MG63 (cell line): Measurements from ENCODE around the gene KCNG2. TPM values are rescaled to one million over a fixed set of nuclear protein-coding genes. Genes with fewer than 3 reads are reported as not detected.

Source experiments
- DNase-seq: peaks from one replicate; pipeline ENCODE4 v3.0.0-alpha.2; 2020
- H3K27me3 ChIP-seq: fragments of 250-450 bp; sonication (Bioruptor Pico); 2 replicates; pipeline ENCODE4 v1.5.1; 2020; ENCODE audit warnings: mild to moderate bottlenecking, moderate library complexity
- H3K36me3 ChIP-seq: fragments of 250-450 bp; sonication (Bioruptor Pico); 2 replicates; pipeline ENCODE4 v1.5.1; 2020; ENCODE audit warnings: mild to moderate bottlenecking, moderate library complexity
- H3K4me3 ChIP-seq: fragments of 250-450 bp; sonication (Bioruptor Pico); 2 replicates; pipeline ENCODE4 v1.5.1; 2020; ENCODE audit warnings: mild to moderate bottlenecking, moderate library complexity
- H3K9me3 ChIP-seq: fragments of 250-450 bp; sonication (Bioruptor Pico); 2 replicates; pipeline ENCODE4 v1.5.1; 2020; ENCODE audit warnings: mild to moderate bottlenecking, moderate library complexity
- total RNA-seq: library from RNA; depleted of rRNA; stranded (reverse); fragments of >200 nt; shearing (Covaris generic); gene quantifications from 2 replicates; pipeline ENCODE4 v1.2.3, GENCODE V29; 2014; ENCODE audit warnings: low replicate concordance

Gene KCNG2
- total RNA-seq, 1 experiment from 2014 or later, result not detected

DNA sequence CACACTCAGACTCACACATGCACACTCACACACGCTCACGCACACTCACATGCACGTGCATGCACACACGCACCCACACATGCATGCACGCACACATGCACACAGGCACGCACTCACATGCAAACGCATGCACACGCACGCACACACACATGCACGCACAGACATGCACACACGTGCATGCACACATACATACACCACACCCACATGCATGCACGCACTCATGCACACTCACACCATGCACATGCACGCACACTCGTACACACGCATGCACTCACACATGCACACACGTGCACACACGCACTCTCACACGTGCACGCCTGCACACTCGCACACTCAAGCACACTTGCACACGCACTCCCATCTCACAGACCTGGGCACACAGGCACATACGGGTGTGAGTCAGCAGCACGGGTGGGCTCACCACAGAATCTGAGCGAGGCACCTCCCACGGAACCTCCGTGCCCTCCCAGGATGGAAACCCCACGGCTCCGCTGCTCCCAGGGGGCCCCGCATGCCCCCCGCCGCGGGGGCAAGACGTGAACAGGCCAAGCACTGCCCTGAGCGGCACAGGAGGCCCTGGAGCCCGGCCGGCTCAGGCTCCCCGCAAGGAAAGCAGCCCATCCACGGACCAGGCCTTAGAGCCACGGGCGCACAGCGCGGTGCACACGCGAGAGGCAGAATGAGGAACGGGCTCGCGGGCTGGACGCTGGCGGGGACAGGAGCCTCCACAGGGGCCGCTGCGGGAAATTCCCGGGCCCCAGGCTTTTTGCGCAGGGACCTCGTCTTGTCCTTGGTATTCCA, 8.4 kb upstream of the KCNG2 start:
- Histone ChIP-seq H3K27me3 (peaks cover 15% of the 10 kb centered on the region), H3K9me3 (no peaks in the 10 kb centered on the region), H3K36me3 (no peaks in the 10 kb centered on the region), H3K4me3 (no peak overlapping the region)
- no peak for DNase-seq

- peaks cover 8% of the 10 kb centered on the region for H3K27me3 ChIP-seq
- H3K36me3 ChIP-seq, result no peaks in the 10 kb centered on the region
Measured at GRCh38 chr18:79789901-79790890, 7.5 kb upstream of the KCNG2 start.

DNA sequence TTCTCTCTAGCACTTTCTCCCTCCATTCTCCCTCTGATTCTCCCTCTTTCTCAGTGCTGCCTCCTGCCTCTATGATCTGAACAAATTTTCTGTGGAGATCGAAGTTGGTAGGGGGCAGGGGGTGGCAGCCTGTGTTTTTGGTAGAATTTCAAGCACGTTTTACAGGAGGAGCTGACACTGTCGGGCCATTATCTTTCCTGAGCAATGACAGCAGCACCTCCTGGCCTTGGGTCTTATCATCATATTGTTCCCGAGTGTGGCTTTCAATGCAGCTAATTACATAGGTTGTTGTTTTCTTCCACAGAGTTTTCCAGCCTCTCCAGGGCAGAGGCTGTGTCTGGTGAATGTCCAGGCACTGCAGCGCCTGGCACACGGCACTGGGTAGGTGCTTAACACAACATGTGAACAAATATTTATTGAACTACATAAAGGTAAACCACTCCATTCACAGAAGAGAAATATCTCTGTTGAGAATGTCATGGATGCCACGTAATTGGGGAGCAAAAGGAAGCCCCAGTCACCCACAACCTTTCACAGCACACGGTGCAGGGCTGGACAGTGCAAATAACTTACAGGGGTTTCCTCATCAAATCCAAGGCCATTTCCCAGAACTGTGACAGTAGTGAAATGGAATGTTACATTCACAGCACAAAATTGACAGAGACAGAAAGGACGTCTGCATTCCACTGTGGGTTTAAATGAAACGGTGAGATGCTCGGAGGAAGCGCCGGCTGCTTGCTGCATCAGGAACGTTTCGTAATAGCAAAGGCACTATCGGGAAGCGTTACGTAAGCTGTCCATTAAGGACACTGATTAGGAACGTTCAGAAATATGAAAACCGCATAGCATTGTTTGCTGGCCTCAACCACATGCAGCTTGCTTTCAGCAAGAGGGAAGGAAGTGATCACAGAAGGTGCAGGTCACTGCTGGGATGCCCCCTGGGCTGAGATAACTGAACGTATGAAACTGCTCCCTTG, 6.5 kb upstream of the KCNG2 start:
- DNase-seq, result peak; percentile 26
- Histone ChIP-seq H3K36me3 (no peaks in the 10 kb centered on the region), H3K4me3 (no peak overlapping the region), H3K27me3 (peaks cover 5% of the 10 kb centered on the region), H3K9me3 (no peaks in the 10 kb centered on the region)

More at GRCh38 chr18:79789901-79790890, 7.5 kb upstream of the KCNG2 start:
- no peak for DNase-seq
- Histone ChIP-seq H3K9me3 (no peaks in the 10 kb centered on the region), H3K4me3 (no peak overlapping the region)

DNA sequence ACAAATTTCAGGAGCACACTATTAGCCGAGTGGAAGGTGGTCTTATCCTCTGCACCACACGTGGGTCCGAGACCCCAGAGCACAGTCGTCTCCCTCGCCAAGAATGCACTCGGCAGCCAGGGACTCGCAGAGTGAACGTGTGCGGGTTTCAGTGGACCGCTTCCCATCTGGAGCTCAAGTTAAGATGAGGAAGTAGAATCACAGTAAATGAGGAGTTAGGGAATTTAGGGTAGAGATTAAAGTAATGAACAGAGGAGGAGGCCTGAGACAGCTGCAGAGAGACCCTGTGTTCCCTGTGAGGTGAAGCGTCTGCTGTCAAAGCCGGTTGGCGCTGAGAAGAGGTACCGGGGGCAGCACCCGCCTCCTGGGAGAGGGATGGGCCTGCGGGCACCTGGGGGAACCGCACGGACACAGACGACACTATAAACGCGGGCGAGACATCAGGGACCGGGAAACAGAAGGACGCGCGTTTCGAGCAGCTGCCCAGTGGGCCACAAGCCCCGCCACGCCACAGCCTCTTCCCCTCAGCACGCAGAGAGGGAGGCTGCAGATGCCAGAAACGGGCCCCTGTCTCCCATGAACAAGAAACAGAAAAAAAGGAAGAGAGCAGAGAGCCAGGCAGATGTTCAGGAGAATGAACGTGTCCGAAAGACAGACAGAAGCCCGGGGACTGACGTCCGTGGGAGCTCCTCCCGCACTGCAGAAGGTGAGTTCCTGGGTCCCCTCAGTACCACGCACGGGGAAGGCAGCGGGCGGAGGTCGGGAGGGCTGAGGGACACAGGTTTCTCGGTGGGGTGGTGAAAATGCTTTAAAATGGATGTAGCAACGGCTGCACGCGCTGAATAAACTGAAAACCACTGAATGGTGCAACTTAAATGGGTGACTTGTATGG, 5.4 kb upstream of the KCNG2 start:
- DNase-seq, result no peak
- H3K9me3 ChIP-seq, result no peaks in the 10 kb centered on the region
- H3K27me3 ChIP-seq, result peaks cover 5% of the 10 kb centered on the region
- no peak overlapping the region for H3K4me3 ChIP-seq
- no peaks in the 10 kb centered on the region for H3K36me3 ChIP-seq

DNA sequence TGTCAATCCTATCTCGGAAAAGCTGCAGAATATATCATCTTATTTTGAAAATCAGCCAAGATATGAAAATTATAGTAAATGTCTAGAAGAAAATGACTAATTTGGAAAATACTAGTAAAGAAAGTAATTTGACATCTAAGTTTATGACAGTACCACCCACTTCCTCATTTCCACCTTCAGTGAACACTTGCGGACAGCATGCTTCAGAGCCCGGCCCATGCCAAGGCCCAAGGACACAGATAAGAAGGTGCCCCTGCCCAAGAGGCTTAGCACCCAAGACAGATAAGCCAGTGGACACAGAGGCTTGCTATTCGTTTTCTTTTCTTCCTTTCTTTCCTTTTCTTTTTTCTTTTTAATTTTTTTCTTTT, 4.8 kb upstream of the KCNG2 start:
- Histone ChIP-seq H3K9me3 (no peaks in the 10 kb centered on the region), H3K27me3 (peaks cover 7% of the 10 kb centered on the region)

GRCh38 chr18:79794846-79795245, 2.9 kb upstream of the KCNG2 start:
- H3K36me3 ChIP-seq, result no peaks in the 10 kb centered on the region

More for the DNA sequence above, 4.8 kb upstream of the KCNG2 start:
- Histone ChIP-seq H3K36me3 (no peaks in the 10 kb centered on the region), H3K4me3 (no peak overlapping the region)
- DNase-seq, result no peak

GRCh38 chr18:79795446-79795845, 2.3 kb upstream of the KCNG2 start:
- Histone ChIP-seq H3K36me3 (no peaks in the 10 kb centered on the region), H3K27me3 (peaks cover 22% of the 10 kb centered on the region), H3K4me3 (no peak overlapping the region), H3K9me3 (no peaks in the 10 kb centered on the region)
- DNase-seq, result no peak

More at GRCh38 chr18:79794846-79795245, 2.9 kb upstream of the KCNG2 start:
- DNase-seq, result no peak
- Histone ChIP-seq H3K9me3 (no peaks in the 10 kb centered on the region), H3K4me3 (no peak overlapping the region), H3K27me3 (peaks cover 22% of the 10 kb centered on the region)

- Histone ChIP-seq H3K4me3 (no peak overlapping the region), H3K27me3 (peaks cover 22% of the 10 kb centered on the region), H3K36me3 (no peaks in the 10 kb centered on the region), H3K9me3 (no peaks in the 10 kb centered on the region)
- peak; percentile 23 for DNase-seq
Measured at GRCh38 chr18:79796016-79796415, 1.7 kb upstream of the KCNG2 start.

- Histone ChIP-seq H3K4me3 (no peak overlapping the region), H3K9me3 (no peaks in the 10 kb centered on the region), H3K36me3 (no peaks in the 10 kb centered on the region), H3K27me3 (peaks cover 22% of the 10 kb centered on the region)
- no peak for DNase-seq
Measured at GRCh38 chr18:79796531-79797405, 970 bp upstream of the KCNG2 start.

GRCh38 chr18:79798346-79798998, 734 bp downstream of the KCNG2 start:
- Histone ChIP-seq H3K36me3 (no peaks in the 10 kb centered on the region), H3K27me3 (peaks cover 22% of the 10 kb centered on the region), H3K4me3 (no peak overlapping the region), H3K9me3 (no peaks in the 10 kb centered on the region)
- no peak for DNase-seq

DNA sequence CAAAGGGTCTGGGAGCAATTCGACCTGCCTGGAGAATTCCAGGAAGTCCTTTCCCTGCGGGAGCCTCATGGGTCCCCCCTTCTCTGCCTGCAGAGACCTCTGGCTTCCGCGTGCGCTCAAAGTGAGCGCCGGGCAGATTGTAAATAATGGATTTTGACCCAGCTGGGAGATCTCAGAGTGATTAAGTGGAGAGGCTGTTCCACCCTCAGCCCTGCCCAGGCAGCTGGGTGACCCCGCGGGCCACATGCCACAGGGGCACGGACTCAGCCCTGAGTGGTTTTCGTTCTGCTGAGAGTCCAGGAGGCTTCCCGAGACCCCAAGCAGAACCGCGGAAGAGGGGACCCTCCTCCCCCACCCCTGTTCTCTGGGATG, 1.2 kb downstream of the KCNG2 start:
- Histone ChIP-seq H3K4me3 (no peak overlapping the region), H3K27me3 (peaks cover 22% of the 10 kb centered on the region)
- DNase-seq, result no peak

DNA sequence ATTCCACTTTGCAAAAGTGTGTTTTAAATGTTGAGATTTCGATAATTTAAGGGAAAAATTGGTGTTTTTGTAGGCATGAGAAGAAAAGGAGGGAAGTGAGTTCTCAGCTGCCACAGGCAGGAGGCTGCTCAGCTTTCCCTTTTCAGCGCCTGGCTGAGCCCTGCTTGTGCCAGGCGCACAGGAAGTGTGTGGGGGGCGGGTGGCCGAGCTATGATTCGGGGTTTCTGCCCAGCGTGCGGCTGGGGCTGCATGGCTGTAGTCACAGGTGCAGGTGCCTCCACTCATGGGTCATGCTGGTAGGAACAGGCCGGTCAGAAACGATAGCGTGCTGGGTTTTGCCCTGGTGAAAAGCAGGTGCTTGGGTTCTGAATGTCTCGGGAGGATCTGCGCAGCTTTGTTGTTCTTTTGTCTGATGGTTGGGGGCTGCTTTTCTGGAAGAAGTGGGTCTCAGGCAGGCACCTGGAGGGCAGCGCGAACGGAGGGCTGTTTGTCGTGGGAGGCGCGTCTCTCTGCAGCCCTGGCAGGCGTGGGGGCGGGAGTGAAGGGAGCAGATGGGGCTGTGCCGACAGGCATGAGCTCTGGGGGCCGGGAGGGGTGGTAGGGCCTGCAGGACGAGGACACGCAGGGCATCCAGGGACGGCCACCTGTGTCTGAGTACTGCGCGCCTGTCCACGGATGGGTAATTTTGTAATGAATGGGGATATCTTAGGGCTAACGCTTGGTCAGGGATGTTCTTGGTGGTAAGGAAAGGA, 2.1 kb downstream of the KCNG2 start:
- DNase-seq, result no peak
- Histone ChIP-seq H3K36me3 (no peaks in the 10 kb centered on the region), H3K9me3 (no peaks in the 10 kb centered on the region), H3K27me3 (peaks cover 22% of the 10 kb centered on the region), H3K4me3 (no peak overlapping the region)

More for the DNA sequence above, 1.2 kb downstream of the KCNG2 start:
- H3K36me3 ChIP-seq, result no peaks in the 10 kb centered on the region
- no peaks in the 10 kb centered on the region for H3K9me3 ChIP-seq

DNA sequence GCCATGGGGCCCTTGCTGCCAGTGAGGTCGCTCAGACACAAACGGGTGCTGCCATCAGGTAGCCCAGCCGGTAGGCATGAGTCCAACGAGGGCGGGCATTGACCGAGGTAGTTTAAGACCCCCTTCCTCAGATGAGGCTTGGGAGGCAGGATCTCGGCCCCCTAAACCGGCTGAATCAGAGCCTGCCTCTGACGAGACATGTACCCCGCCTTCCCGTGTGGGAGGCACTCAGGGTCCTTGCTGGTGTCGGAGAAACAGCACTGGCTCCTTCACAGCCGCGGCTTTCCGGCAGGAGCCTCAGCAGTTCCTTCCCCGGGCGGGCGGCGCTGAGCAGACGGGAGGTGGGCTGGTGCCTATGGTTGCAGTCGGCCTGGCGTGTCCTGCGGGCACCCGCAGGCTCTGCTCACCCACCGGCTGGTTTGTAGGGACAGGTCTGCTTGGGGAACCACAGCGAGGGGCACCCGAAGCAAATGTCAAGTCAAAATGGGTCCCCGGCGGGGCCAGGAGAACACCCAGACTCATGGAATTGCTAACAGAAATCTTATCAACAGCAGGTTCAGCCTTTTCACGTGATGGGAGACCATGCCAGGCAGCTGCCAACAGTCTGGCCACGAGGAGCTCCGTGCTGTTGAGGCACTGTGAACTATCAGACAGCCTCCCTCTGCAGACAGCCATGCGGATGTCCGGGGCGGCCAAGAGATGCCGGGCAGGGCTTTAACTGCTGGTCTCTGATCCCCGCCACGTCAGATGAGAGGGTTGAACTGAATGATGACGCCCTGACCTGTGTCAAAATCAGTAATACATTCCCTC, 2.8 kb downstream of the KCNG2 start:
- peaks cover 22% of the 10 kb centered on the region for H3K27me3 ChIP-seq
- no peak overlapping the region for H3K4me3 ChIP-seq
- DNase-seq, result no peak
- no peaks in the 10 kb centered on the region for H3K9me3 ChIP-seq
- H3K36me3 ChIP-seq, result no peaks in the 10 kb centered on the region
